Camera-type eye (tissue), 1 donor: ENCODE data around the gene PFN2. TPM values are rescaled to one million over a fixed set of nuclear protein-coding genes. Genes with fewer than 3 reads are reported as not detected.

ENCODE experiments used
- total RNA-seq: library from RNA; depleted of rRNA; stranded (reverse); fragments of >200 nt; gene quantifications from one replicate; pipeline ENCODE4 v1.2.3, GENCODE V29; 2014

PFN2 gene
- total RNA-seq = 222 TPM

GRCh38 chr3:149970716-149971402 is at the start of gene PFN2:
Gene PFN2, minus strand, starts transcription at chr3:149970895. Its CDS starts 39 bp downstream, at chr3:149970856.

Other genes starting within 250 kb of the PFN2 start
- gene COMMD2, start 218.4 kb downstream of the PFN2 start, total RNA-seq = 55.8 TPM
- not detected for gene ANKUB1, start 178.3 kb downstream of the PFN2 start, total RNA-seq
- 130 TPM for gene RNF13, start 157.7 kb downstream of the PFN2 start, total RNA-seq